Panc1 (cell line): ENCODE results near the gene RHOU.

Experiments used
- CTCF ChIP-seq: fragments of 450-650 bp; IDR thresholded peaks from 2 replicates; pipeline ENCODE4 v1.5.1; 2017; ENCODE audit warnings: mild to moderate bottlenecking
- POLR2AphosphoS5 ChIP-seq: IDR thresholded peaks from 2 replicates; pipeline ENCODE4 v1.6.1; 2012; ENCODE audit warnings: mild to moderate bottlenecking, low read depth, low read length, moderate library complexity
- REST ChIP-seq, 2 experiments: IDR thresholded peaks; 2 replicates each; pipeline ENCODE4 v1.6.1; 2011 to 2012; ENCODE audit warnings: low read depth in 2 of 2, control low read depth in 1 of 2, low read length in 1 of 2, mild to moderate bottlenecking in 1 of 2, moderate library complexity in 1 of 2; ENCODE audit not compliant: insufficient read depth in 1 of 2
- SIN3A ChIP-seq: IDR thresholded peaks from 2 replicates; pipeline ENCODE4 v1.6.1; 2012; ENCODE audit warnings: low read depth, mild to moderate bottlenecking, low read length, moderate library complexity, borderline replicate concordance; ENCODE audit not compliant: insufficient read depth
- TCF7L2 ChIP-seq: IDR thresholded peaks from 2 replicates; pipeline ENCODE4 v1.6.1; 2011; ENCODE audit warnings: mild to moderate bottlenecking, low read depth, low read length, inconsistent platforms

GRCh38 chr1:228695015-228695955 lies 40.0 kb upstream of the RHOU start:
- TF ChIP-seq CTCF: no peak
- no peak for TF ChIP-seq REST (IDR thresholded peaks at IDR 0.05; ENCODE audit: insufficient read depth in 1 of 2, low read depth in 2 of 2, low read length in 1 of 2)
- TF ChIP-seq POLR2AphosphoS5: no peak
- no peak for TF ChIP-seq SIN3A
- no peak for TF ChIP-seq TCF7L2
